ENCODE results near the gene TRPV4. TPM values are rescaled to one million over a fixed set of nuclear protein-coding genes. Genes with fewer than 3 reads are reported as not detected.

Gene TRPV4
- total RNA-seq, 3 donors from 2014 or later = not detected

- no peak overlapping the region for H3K4me3 Mint-ChIP-seq
- no peaks in the 10 kb centered on the region for H3K9me3 Mint-ChIP-seq
- no peaks in the 10 kb centered on the region for H3K36me3 Mint-ChIP-seq (ENCODE audit: insufficient read depth)
- H3K4me1 Mint-ChIP-seq (ENCODE audit: low read depth) = peaks cover 5% of the 10 kb centered on the region
- DNase-seq = no peak
- no peak for ATAC-seq
- peaks cover 4% of the 10 kb centered on the region for H3K27me3 Mint-ChIP-seq (ENCODE audit: low read depth)
Observed at GRCh38 chr12:109844091-109844490, 10.9 kb upstream of the TRPV4 start.

DNA sequence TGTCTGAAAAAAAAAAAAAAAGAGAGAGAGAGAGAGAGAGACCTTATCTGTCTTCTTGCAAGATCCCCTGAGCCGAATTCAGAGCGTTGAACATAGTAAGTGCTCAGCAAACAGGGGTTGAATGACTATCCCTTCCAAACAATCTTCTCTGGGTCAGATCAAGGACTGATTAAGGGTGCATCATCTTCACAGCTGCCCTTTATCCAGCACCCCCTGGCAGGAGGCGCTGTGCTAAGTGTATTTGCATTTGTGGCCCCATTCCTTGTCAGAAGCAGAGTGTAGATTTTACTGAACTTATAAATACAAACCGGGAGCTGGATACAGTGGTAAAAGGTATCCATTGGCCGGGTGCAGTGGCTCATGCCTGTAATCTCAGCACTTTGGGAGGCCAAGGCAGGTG, 8.8 kb upstream of the TRPV4 start:
- H3K36me3 Mint-ChIP-seq (ENCODE audit: insufficient read depth) = no peaks in the 10 kb centered on the region
- DNase-seq (no peak), ATAC-seq (no peak)
- peaks cover 5% of the 10 kb centered on the region for H3K4me1 Mint-ChIP-seq (ENCODE audit: low read depth)
- H3K9me3 Mint-ChIP-seq = no peaks in the 10 kb centered on the region
- peaks cover 4% of the 10 kb centered on the region for H3K27me3 Mint-ChIP-seq (ENCODE audit: low read depth)
- H3K4me3 Mint-ChIP-seq = no peak overlapping the region

GRCh38 chr12:109841356-109841755, 8.2 kb upstream of the TRPV4 start:
- ATAC-seq (no peak), DNase-seq (no peak)
- Mint-ChIP-seq H3K9me3 (no peaks in the 10 kb centered on the region), H3K27me3 (ENCODE audit: low read depth) (peaks cover 4% of the 10 kb centered on the region), H3K4me3 (no peak overlapping the region), H3K4me1 (ENCODE audit: low read depth) (peaks cover 5% of the 10 kb centered on the region), H3K36me3 (ENCODE audit: insufficient read depth) (no peaks in the 10 kb centered on the region)

GRCh38 chr12:109840305-109841074, 7.3 kb upstream of the TRPV4 start:
- Mint-ChIP-seq H3K4me1 (ENCODE audit: low read depth) (peaks cover 5% of the 10 kb centered on the region), H3K27me3 (ENCODE audit: low read depth) (peaks cover 8% of the 10 kb centered on the region), H3K9me3 (no peaks in the 10 kb centered on the region), H3K36me3 (ENCODE audit: insufficient read depth) (no peaks in the 10 kb centered on the region), H3K4me3 (no peak overlapping the region)
- no peak for DNase-seq
- ATAC-seq = no peak

DNA sequence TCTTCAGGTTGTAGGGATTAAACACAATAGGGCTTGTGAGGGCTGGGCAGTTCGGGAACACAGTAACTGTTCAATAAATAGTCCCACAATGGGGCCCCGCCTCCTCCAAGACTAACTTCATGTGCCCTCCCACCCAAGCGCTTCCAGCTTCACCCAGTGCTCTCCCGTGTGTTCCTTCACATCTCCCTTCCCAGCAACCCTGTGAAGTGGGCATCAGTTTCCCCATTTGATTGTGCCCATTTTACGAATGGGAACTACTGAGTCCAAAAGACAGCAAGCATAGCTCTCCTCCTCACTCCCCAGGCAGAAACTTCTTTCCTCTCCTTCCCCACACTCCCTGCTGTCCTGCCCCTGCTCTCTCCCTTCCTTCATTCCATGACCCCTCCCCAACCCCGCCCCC, 6.2 kb upstream of the TRPV4 start:
- ATAC-seq = no peak
- Mint-ChIP-seq H3K4me1 (ENCODE audit: low read depth) (peaks cover 2% of the 10 kb centered on the region), H3K4me3 (no peak overlapping the region), H3K27me3 (ENCODE audit: low read depth) (peaks cover 16% of the 10 kb centered on the region), H3K9me3 (no peaks in the 10 kb centered on the region), H3K36me3 (ENCODE audit: insufficient read depth) (no peaks in the 10 kb centered on the region)
- DNase-seq = no peak

DNA sequence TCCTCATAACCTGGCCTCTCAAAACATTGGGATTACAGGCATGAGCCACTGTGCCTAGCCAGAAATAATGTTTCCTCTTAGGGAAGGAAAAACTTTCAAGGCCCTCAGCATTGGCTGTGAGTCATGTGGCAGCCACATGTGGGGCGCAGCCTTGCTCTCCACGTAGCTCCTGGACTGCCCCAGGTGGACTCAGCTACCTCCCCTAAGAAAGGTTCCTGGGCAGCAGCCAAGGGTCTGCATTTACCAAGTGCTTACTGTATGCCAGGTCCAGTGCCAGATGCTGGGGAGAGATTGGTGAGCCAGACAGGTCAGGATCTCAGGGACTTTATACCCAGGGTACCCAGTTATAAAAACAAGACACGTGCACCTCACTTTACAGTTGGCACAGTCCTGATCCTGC, 3.7 kb upstream of the TRPV4 start:
- no peak for ATAC-seq
- Mint-ChIP-seq H3K4me1 (ENCODE audit: low read depth) (peaks cover 7% of the 10 kb centered on the region), H3K9me3 (no peaks in the 10 kb centered on the region), H3K4me3 (no peak overlapping the region), H3K36me3 (ENCODE audit: insufficient read depth) (no peaks in the 10 kb centered on the region), H3K27me3 (ENCODE audit: low read depth) (peaks cover 33% of the 10 kb centered on the region)
- DNase-seq = no peak

GRCh38 chr12:109835827-109836226, 2.6 kb upstream of the TRPV4 start:
- no peak overlapping the region for H3K4me3 Mint-ChIP-seq
- ATAC-seq (no peak), DNase-seq (no peak)
- no peaks in the 10 kb centered on the region for H3K9me3 Mint-ChIP-seq
- H3K4me1 Mint-ChIP-seq (ENCODE audit: low read depth) = peaks cover 7% of the 10 kb centered on the region
- peaks cover 44% of the 10 kb centered on the region for H3K27me3 Mint-ChIP-seq (ENCODE audit: low read depth)
- H3K36me3 Mint-ChIP-seq (ENCODE audit: insufficient read depth) = no peaks in the 10 kb centered on the region

GRCh38 chr12:109832541-109833306, 474 bp downstream of the TRPV4 start:
- peaks cover 47% of the 10 kb centered on the region for H3K27me3 Mint-ChIP-seq (ENCODE audit: low read depth)
- H3K36me3 Mint-ChIP-seq (ENCODE audit: insufficient read depth) = no peaks in the 10 kb centered on the region
- no peak overlapping the region for H3K4me3 Mint-ChIP-seq
- H3K4me1 Mint-ChIP-seq (ENCODE audit: low read depth) = peaks cover 4% of the 10 kb centered on the region
- no peaks in the 10 kb centered on the region for H3K9me3 Mint-ChIP-seq
- ATAC-seq (no peak), DNase-seq (no peak)

GRCh38 chr12:109831929-109832328, 1.3 kb downstream of the TRPV4 start:
- ATAC-seq = no peak
- Mint-ChIP-seq H3K4me3 (no peak overlapping the region), H3K36me3 (ENCODE audit: insufficient read depth) (no peaks in the 10 kb centered on the region), H3K4me1 (ENCODE audit: low read depth) (peaks cover 4% of the 10 kb centered on the region), H3K9me3 (no peaks in the 10 kb centered on the region), H3K27me3 (ENCODE audit: low read depth) (peaks cover 47% of the 10 kb centered on the region)
- DNase-seq = no peak

- H3K4me1 Mint-ChIP-seq (ENCODE audit: low read depth) = peaks cover 4% of the 10 kb centered on the region
- no peaks in the 10 kb centered on the region for H3K9me3 Mint-ChIP-seq
- H3K4me3 Mint-ChIP-seq = no peak overlapping the region
- H3K36me3 Mint-ChIP-seq (ENCODE audit: insufficient read depth) = no peaks in the 10 kb centered on the region
- ATAC-seq = no peak
- no peak for DNase-seq
- peaks cover 51% of the 10 kb centered on the region for H3K27me3 Mint-ChIP-seq (ENCODE audit: low read depth)
Observed at GRCh38 chr12:109831365-109831764, 1.8 kb downstream of the TRPV4 start.

GRCh38 chr12:109830718-109831117, 2.5 kb downstream of the TRPV4 start:
- Mint-ChIP-seq H3K36me3 (ENCODE audit: insufficient read depth) (no peaks in the 10 kb centered on the region), H3K9me3 (no peaks in the 10 kb centered on the region), H3K4me1 (ENCODE audit: low read depth) (peaks cover 4% of the 10 kb centered on the region), H3K4me3 (no peak overlapping the region), H3K27me3 (ENCODE audit: low read depth) (peaks cover 48% of the 10 kb centered on the region)
- DNase-seq (no peak), ATAC-seq (no peak)

DNA sequence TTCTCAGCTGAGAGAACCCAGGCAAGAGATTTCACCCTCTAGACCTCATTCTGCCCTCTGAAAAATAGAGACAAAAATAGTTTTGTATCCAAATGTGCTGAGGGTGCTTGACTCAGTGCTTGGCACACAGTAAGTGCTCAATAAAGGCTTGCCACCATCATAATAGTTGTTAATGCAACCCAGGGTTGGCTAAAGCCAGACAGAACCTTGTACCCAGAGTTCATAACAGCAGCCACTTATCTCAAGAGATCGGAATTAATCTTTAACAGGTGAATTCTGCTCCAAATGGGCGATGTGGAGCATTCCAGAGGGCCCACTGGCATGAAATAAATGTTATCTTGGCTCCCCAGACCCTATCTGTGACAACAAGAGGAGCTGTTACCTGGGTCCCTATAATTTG, 2.9 kb downstream of the TRPV4 start:
- DNase-seq (no peak), ATAC-seq (no peak)
- H3K36me3 Mint-ChIP-seq (ENCODE audit: insufficient read depth) = no peaks in the 10 kb centered on the region
- no peak overlapping the region for H3K4me3 Mint-ChIP-seq
- peaks cover 44% of the 10 kb centered on the region for H3K27me3 Mint-ChIP-seq (ENCODE audit: low read depth)
- no peaks in the 10 kb centered on the region for H3K9me3 Mint-ChIP-seq
- peaks cover 4% of the 10 kb centered on the region for H3K4me1 Mint-ChIP-seq (ENCODE audit: low read depth)

- DNase-seq (no peak), ATAC-seq (no peak)
- H3K36me3 Mint-ChIP-seq (ENCODE audit: insufficient read depth) = no peaks in the 10 kb centered on the region
- no peaks in the 10 kb centered on the region for H3K9me3 Mint-ChIP-seq
- peaks cover 40% of the 10 kb centered on the region for H3K27me3 Mint-ChIP-seq (ENCODE audit: low read depth)
- peaks cover 4% of the 10 kb centered on the region for H3K4me1 Mint-ChIP-seq (ENCODE audit: low read depth)
- H3K4me3 Mint-ChIP-seq = no peak overlapping the region
Observed at GRCh38 chr12:109829667-109830066, 3.5 kb downstream of the TRPV4 start.

- H3K27me3 Mint-ChIP-seq (ENCODE audit: low read depth) = peaks cover 34% of the 10 kb centered on the region
Observed at GRCh38 chr12:109828754-109829511, 4.3 kb downstream of the TRPV4 start.

More at GRCh38 chr12:109828754-109829511, 4.3 kb downstream of the TRPV4 start:
- H3K9me3 Mint-ChIP-seq = no peaks in the 10 kb centered on the region
- H3K36me3 Mint-ChIP-seq (ENCODE audit: insufficient read depth) = no peaks in the 10 kb centered on the region
- H3K4me1 Mint-ChIP-seq (ENCODE audit: low read depth) = peaks cover 4% of the 10 kb centered on the region
- ATAC-seq = no peak
- no peak for DNase-seq
- H3K4me3 Mint-ChIP-seq = no peak overlapping the region

Measured in activated T-cell treated with anti-CD3 and anti-CD28 coated beads, Interleukin-2, amount 50 U/mL, for 4 hours (primary cell).